ENCODE results near the gene TMTC1. TPM values are rescaled to one million over a fixed set of nuclear protein-coding genes. Genes with fewer than 3 reads are reported as not detected.

Gene TMTC1
- total and polyA plus RNA-seq, 2 donors (not counting 1 experiment from before 2014, with no cell fraction given) = not detected

DNA sequence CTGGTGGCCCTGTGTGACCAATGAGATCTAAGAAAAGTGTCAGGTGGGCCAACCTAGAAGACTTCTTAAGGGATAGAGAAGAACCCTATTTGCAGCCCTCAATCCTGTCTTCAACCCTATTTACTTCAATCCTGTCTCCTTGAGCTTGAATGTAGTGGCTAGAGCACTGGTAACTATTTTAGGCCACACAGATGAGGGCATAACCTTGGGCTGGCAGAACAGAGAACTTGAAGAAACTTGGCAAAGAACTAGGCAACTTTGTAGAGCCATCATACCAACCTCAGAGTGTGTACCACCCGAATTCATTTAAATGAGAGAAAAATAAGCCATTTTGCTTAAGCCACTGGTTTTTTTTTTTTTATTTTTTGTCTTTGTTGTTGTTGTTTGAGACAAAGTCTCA is 94.8 kb downstream of the TMTC1 start:
- intact Hi-C loops (cut with micrococcal nuclease) = no loop called here
- no peaks in the 10 kb centered on the region for H3K4me1 Mint-ChIP-seq
- Histone ChIP-seq H3K79me2 (ENCODE audit: control insufficient read depth, insufficient read depth, low read length) (no peaks in the 10 kb centered on the region), H3K4me1 (ENCODE audit: control insufficient read depth in 2 of 2, insufficient read depth in 2 of 2, low read length in 2 of 2) (no peaks in the 10 kb centered on the region), H3K4me3 (ENCODE audit: control extremely low read depth in 1 of 5, extremely low read depth in 1 of 5, insufficient read depth in 1 of 5, low read depth in 2 of 5, low read length in 4 of 5) (no peak overlapping the region), H3K36me3 (replicated peaks in 1 of 2; ENCODE audit: control extremely low read depth in 1 of 2, control insufficient read depth in 1 of 2, extremely low read depth in 1 of 2, insufficient read depth in 2 of 2, low read length in 1 of 2) (no peaks in the 10 kb centered on the region), H3K9me3 (ENCODE audit: control extremely low read depth in 1 of 3, control insufficient read depth in 2 of 3, insufficient read depth in 1 of 3, low read length in 2 of 3) (no peaks in the 10 kb centered on the region), H3K9ac (ENCODE audit: low read length) (no peak overlapping the region), H3K27ac (ENCODE audit: low read length in 2 of 2) (no peak overlapping the region), H4K20me1 (ENCODE audit: control insufficient read depth, insufficient read depth, low read length, poor library complexity, severe bottlenecking) (no peaks in the 10 kb centered on the region), H3K27me3 (replicated peaks in 1 of 4; ENCODE audit: control extremely low read depth in 1 of 4, control insufficient read depth in 3 of 4, insufficient read depth in 4 of 4, low read length in 3 of 4) (no peaks in the 10 kb centered on the region), H2AFZ (ENCODE audit: insufficient read depth, low read depth, low read length, poor library complexity, severe bottlenecking) (no peak overlapping the region), H3K4me2 (replicated peaks; ENCODE audit: low read depth, low read length, poor library complexity, severe bottlenecking) (no peak overlapping the region)
- H3K4me3 Mint-ChIP-seq = no peak overlapping the region
- POLR2A ChIA-PET = no interaction called here
- WGBS (ENCODE audit: insufficient coverage) = no CpG with 5 or more reads among the region's 1 CpG
- CTCF ChIA-PET = no interaction called here
- TF ChIP-seq EZH2 (IDR thresholded peaks at IDR 0.05; ENCODE audit: borderline replicate concordance, insufficient read depth, low read depth, low read length, poor library complexity, severe bottlenecking) (no peak), CTCF (IDR thresholded peaks at IDR 0.05) (no peak)
- DNase-seq (no peak), ATAC-seq (ENCODE audit: low read depth) (no peak)
- H3K27me3 Mint-ChIP-seq = no peaks in the 10 kb centered on the region
- no peak overlapping the region for H3K27ac Mint-ChIP-seq
- H3K9me3 Mint-ChIP-seq (ENCODE audit: insufficient read depth) = no peaks in the 10 kb centered on the region

- Histone ChIP-seq H3K27me3 (replicated peaks in 1 of 4; ENCODE audit: control extremely low read depth in 1 of 4, control insufficient read depth in 3 of 4, insufficient read depth in 4 of 4, low read length in 3 of 4) (no peaks in the 10 kb centered on the region), H3K4me2 (replicated peaks; ENCODE audit: low read depth, low read length, poor library complexity, severe bottlenecking) (no peak overlapping the region), H3K9me3 (ENCODE audit: control extremely low read depth in 1 of 3, control insufficient read depth in 2 of 3, insufficient read depth in 1 of 3, low read length in 2 of 3) (no peaks in the 10 kb centered on the region), H3K27ac (ENCODE audit: low read length in 2 of 2) (no peak overlapping the region), H3K4me1 (ENCODE audit: control insufficient read depth in 2 of 2, insufficient read depth in 2 of 2, low read length in 2 of 2) (no peaks in the 10 kb centered on the region), H3K9ac (ENCODE audit: low read length) (no peak overlapping the region), H3K4me3 (ENCODE audit: control extremely low read depth in 1 of 5, extremely low read depth in 1 of 5, insufficient read depth in 1 of 5, low read depth in 2 of 5, low read length in 4 of 5) (no peak overlapping the region), H3K79me2 (ENCODE audit: control insufficient read depth, insufficient read depth, low read length) (no peaks in the 10 kb centered on the region), H2AFZ (ENCODE audit: insufficient read depth, low read depth, low read length, poor library complexity, severe bottlenecking) (no peak overlapping the region), H3K36me3 (replicated peaks in 1 of 2; ENCODE audit: control extremely low read depth in 1 of 2, control insufficient read depth in 1 of 2, extremely low read depth in 1 of 2, insufficient read depth in 2 of 2, low read length in 1 of 2) (no peaks in the 10 kb centered on the region), H4K20me1 (ENCODE audit: control insufficient read depth, insufficient read depth, low read length, poor library complexity, severe bottlenecking) (no peaks in the 10 kb centered on the region)
- no peaks in the 10 kb centered on the region for H3K27me3 Mint-ChIP-seq
- intact Hi-C loops (cut with micrococcal nuclease) = no loop called here
- DNase-seq = no peak
- ChIA-PET POLR2A (no interaction called here), CTCF (no interaction called here)
- no peaks in the 10 kb centered on the region for H3K4me1 Mint-ChIP-seq
- H3K27ac Mint-ChIP-seq = no peak overlapping the region
- ATAC-seq (ENCODE audit: low read depth) = no peak
- WGBS (ENCODE audit: insufficient coverage) = 78% methylated on average over 2 of the region's 3 CpGs
- H3K4me3 Mint-ChIP-seq = no peak overlapping the region
- TF ChIP-seq EZH2 (IDR thresholded peaks at IDR 0.05; ENCODE audit: borderline replicate concordance, insufficient read depth, low read depth, low read length, poor library complexity, severe bottlenecking) (no peak), CTCF (IDR thresholded peaks at IDR 0.05) (no peak)
- no peaks in the 10 kb centered on the region for H3K9me3 Mint-ChIP-seq (ENCODE audit: insufficient read depth)
Measured at GRCh38 chr12:29682088-29682487, 101.7 kb downstream of the TMTC1 start.

Data from B cell (primary cell).